Fibroblast of the aortic adventitia (primary cell): ENCODE data around the gene NUP188. TPM values are rescaled to one million over a fixed set of nuclear protein-coding genes. Genes with fewer than 3 reads are reported as not detected.
"Not testable (repeated sequence)": the region's sequence is repeated elsewhere in the genome, so short reads cannot be mapped to it uniquely, and the experiment has no call there.

Experiments used
- DNase-seq: peaks from one replicate; pipeline ENCODE4 v3.0.0-alpha.2; 2010; ENCODE audit warnings: low read depth
- H3K4me3 ChIP-seq: 2 replicates; pipeline ENCODE4 v1.5.1; 2011; ENCODE audit warnings: low read depth, mild to moderate bottlenecking, control low read depth, low read length, moderate library complexity
- total RNA-seq: library from RNA; depleted of rRNA; stranded (reverse); fragments of >200 nt; gene quantifications from 2 replicates; pipeline ENCODE4 v1.2.3, GENCODE V29; 2012; ENCODE audit warnings: low replicate concordance
- TF ChIP-seq, protein P1 (sequence below): IDR thresholded peaks from 2 replicates; pipeline ENCODE4 v1.5.1; 2011; ENCODE audit warnings: mild to moderate bottlenecking, low read length, control low read depth, inconsistent platforms; ENCODE audit not compliant: insufficient read depth

The NUP188 gene
- total RNA-seq, 1 donor: 69.1 TPM

- TF ChIP-seq, protein P1, sequence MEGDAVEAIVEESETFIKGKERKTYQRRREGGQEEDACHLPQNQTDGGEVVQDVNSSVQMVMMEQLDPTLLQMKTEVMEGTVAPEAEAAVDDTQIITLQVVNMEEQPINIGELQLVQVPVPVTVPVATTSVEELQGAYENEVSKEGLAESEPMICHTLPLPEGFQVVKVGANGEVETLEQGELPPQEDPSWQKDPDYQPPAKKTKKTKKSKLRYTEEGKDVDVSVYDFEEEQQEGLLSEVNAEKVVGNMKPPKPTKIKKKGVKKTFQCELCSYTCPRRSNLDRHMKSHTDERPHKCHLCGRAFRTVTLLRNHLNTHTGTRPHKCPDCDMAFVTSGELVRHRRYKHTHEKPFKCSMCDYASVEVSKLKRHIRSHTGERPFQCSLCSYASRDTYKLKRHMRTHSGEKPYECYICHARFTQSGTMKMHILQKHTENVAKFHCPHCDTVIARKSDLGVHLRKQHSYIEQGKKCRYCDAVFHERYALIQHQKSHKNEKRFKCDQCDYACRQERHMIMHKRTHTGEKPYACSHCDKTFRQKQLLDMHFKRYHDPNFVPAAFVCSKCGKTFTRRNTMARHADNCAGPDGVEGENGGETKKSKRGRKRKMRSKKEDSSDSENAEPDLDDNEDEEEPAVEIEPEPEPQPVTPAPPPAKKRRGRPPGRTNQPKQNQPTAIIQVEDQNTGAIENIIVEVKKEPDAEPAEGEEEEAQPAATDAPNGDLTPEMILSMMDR: no peak
- peak overlapping the region; percentile 84 for H3K4me3 ChIP-seq
- no peak for DNase-seq
Measured at GRCh38 chr9:129027685-129028191, 80.2 kb downstream of the NUP188 start.

- TF ChIP-seq, protein P1: peak; percentile 89
- DNase-seq: peak; percentile 95
- peak within 1 kb of the TSS; percentile 84 for H3K4me3 ChIP-seq
Measured at GRCh38 chr9:129028192-129028966, 80.9 kb downstream of the NUP188 start, which contains the start of gene SH3GLB2. TSS of gene SH3GLB2 (minus strand) at chr9:129028331. CDS start at chr9:129028154, 177 bp downstream.

- TF ChIP-seq, protein P1: no peak
- no peak for DNase-seq
- no peak overlapping the region for H3K4me3 ChIP-seq
Measured at GRCh38 chr9:129030191-129030590, 82.7 kb downstream of the NUP188 start.

GRCh38 chr9:129031514-129031913, 84.0 kb downstream of the NUP188 start:
- no peak overlapping the region for H3K4me3 ChIP-seq
- TF ChIP-seq, protein P1: no peak
- no peak for DNase-seq

DNA sequence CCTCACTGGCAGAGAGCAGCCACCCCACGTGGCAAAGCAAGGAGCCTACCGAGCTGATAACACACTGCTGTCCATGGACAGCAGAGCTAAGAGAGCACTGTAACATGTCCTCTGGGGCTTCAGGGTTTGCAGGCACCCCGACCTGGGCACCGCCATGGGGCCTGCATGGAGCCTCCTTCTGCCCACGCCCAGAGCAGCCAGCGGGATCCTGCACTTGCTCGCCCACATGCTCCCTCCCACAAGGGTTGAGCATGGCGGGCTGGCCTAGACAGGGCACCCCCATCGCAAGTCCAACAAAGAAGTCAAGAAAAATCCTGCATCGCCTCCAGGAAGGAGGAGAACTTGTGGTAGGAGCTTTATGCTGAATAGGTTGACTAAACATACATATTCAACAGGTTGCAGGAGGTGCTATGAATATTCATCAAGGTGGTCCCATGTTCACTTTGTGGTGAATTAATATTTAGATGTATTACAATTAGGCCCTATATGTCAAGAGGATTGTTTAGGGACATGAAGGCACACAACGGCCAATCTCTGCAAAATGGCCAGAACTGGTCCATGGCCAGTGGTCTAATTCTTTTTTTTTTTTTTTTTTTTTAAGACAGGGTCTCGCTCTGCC, 85.2 kb downstream of the NUP188 start:
- no peak for DNase-seq
- TF ChIP-seq, protein P1: no peak
- no peak overlapping the region for H3K4me3 ChIP-seq

GRCh38 chr9:129033216-129033615, 85.7 kb downstream of the NUP188 start:
- H3K4me3 ChIP-seq: no peak overlapping the region
- DNase-seq: no peak
- TF ChIP-seq, protein P1: no peak

- H3K4me3 ChIP-seq: peak overlapping the region; percentile 61
- DNase-seq: not testable (repeated sequence)
Measured at GRCh38 chr9:129035838-129036237, 88.3 kb downstream of the NUP188 start.
